HG03571 (cell line): ENCODE measurements around the gene FTO.

Source experiments
- ATAC-seq: cut with Tn5 transposase; IDR thresholded peaks from one replicate; pipeline ENCODE4 v1.9.1; 2021; ENCODE audit not compliant: unreplicated experiment

Gene FTO

GRCh38 chr16:53753431-53753830 lies 49.5 kb downstream of the FTO start:
- no peak for ATAC-seq

- ATAC-seq: no peak
Measured at GRCh38 chr16:53755026-53755910, 51.3 kb downstream of the FTO start.

- ATAC-seq: no peak
Measured at GRCh38 chr16:53756275-53756996, 52.5 kb downstream of the FTO start.

DNA sequence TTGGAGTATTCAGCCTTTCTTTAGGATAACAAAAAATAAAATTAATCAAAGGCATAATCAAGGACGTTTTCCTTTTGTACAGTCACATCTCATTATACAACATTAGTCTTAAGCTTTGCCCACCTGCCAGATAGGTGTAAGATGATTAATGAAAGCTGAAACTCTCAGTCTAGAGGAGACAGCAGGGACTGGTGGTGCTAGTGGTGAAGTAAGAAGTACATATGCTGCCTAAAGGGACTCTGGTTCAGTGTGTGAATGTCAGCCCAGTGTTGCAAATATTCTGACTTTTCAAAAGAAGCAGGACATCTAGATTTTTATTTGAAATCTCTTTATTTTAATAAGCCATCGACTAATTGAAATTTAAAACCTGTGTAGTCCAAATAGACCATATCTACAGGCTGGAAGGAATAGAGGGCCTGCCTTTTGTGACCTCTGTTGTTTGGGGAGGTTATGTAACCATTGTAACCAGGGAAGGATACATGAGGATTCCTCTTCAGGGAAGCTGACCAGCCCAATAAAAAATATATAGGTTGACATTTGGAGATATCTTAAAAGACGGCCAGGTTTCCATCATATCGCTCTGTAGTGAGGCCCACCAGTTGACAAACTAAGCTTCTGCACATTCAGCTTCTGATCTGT lies 54.1 kb downstream of the FTO start:
- ATAC-seq: no peak

DNA sequence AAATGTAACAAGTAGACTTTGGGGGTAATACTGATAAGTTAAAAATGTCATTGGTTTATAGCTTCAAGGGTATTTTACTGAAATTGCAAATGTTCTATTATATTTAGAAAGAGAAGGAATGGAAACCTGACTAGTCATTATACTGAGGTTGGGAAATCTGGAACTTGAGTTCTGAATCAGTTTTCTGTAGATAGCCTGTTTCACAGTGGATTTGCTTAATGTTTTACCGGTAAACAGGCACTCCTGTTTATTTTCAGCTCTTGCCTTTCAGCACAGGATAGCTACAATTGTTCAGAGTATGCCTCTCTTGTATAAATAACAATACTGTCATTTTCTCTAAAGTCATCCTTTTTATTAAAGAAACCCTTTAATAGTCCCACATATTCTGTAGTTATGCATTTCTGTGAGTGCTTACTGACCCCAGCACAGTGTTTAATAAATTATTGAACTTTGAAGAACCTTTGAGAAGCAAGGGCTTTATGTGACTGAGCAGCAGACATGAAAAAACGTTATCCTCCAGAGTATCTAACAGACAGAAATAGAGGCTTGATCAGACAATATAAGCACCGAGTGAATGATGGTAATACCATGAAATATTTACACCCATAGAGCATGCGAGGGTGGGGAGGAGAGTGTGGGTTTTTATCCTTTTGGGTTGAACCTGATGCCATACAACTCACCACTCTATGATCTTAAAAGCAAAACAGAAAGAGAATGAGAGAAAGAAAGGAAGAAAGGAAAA lies 58.2 kb downstream of the FTO start:
- ATAC-seq: no peak

DNA sequence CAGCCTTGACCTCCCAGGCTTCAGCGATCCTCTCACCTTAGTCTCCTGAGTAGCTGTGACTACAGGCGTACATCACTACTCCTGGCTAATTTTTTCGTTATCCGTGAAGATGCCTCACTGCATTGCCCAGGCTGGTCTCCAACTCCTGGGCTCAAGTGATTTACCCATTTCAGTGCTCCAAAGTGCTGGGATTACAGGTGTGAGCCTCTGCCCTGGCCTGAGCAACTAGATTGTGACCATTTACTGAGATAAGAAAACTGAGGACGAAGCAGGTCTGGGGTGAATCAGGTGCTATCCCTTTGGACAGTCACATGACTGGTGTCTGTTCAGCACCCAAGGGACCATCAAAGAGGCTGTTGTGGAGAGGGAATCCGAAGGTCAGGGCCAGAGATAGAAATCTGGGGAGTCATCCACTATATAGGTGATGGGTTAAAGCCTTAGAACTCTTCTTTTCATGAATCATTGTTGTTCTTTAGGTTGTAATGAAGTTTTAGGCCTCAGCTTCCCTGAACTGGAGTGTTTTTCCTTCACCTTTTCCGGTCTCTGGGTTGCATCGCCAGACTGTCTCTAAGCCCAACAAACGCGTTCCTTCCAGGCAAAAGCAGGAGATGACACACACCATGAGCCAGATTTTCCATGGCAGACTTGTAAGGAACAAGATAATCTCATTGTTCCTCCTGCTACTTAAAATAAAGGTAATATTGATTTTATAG lies 62.5 kb downstream of the FTO start:
- no peak for ATAC-seq

- ATAC-seq: no peak
Measured at GRCh38 chr16:53768167-53768566, 64.2 kb downstream of the FTO start.

GRCh38 chr16:53768593-53768992 lies 64.6 kb downstream of the FTO start:
- no peak for ATAC-seq

- no peak for ATAC-seq
Measured at GRCh38 chr16:53769185-53769584, 65.2 kb downstream of the FTO start.

DNA sequence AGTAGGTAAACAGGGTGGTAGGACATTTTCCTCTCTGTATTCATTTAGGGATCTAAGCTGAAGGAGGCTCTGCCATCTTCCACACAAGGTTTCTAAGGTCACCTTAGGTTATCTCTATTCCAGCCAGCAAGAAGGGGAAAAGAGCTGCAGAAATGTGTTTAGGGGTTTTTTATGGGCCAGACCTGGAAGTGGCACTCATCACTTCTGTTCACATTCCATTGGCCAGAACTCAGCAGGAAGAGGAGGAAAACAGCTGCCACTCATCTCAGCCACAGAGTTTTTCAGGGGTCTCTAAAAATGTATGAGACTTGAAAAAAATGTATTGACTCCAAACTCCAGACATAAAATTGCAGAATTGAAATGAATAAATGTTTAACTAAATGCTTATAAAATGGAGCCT lies 65.8 kb downstream of the FTO start:
- no peak for ATAC-seq

DNA sequence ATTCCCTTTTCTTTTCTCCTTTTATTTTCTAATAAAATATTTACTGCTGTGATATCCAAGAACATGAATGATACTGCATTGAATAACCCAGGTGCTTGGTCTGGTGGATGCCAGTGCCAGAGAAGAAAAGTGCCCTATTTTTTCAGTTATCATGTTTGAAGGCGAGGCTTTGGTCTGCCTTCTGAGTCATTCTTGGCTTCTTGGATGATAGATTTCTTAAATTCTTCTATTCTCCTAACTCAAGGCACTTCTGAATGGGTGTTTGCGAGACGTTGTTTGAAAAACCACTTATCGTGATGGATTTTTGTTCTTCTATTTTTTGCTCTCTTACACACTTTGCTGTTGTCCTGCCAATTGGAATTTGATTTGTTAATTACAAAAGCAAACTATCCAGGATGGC lies 66.7 kb downstream of the FTO start:
- ATAC-seq: no peak

- ATAC-seq: no peak
Measured at GRCh38 chr16:53771655-53772497, 67.9 kb downstream of the FTO start.

- no peak for ATAC-seq
Measured at GRCh38 chr16:53773150-53773846, 69.3 kb downstream of the FTO start.

DNA sequence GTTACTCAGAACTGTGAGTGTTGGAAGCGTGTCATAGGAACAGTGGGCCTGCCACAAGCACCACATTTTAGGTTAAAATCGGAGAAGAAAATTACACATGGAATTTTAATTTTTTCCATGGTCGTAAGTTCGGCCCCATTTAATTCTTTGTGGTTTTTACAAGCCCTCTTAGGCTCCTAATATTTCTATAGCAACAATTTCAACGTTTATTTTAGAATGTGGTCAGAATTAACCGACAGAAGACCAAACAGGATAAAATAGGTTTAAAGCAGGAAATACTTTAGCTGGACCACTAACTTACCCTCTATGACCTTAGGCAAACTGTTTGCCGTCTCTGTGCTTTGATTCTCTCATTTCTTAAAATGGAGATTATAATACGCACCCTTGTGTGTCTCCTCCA lies 69.9 kb downstream of the FTO start:
- no peak for ATAC-seq

DNA sequence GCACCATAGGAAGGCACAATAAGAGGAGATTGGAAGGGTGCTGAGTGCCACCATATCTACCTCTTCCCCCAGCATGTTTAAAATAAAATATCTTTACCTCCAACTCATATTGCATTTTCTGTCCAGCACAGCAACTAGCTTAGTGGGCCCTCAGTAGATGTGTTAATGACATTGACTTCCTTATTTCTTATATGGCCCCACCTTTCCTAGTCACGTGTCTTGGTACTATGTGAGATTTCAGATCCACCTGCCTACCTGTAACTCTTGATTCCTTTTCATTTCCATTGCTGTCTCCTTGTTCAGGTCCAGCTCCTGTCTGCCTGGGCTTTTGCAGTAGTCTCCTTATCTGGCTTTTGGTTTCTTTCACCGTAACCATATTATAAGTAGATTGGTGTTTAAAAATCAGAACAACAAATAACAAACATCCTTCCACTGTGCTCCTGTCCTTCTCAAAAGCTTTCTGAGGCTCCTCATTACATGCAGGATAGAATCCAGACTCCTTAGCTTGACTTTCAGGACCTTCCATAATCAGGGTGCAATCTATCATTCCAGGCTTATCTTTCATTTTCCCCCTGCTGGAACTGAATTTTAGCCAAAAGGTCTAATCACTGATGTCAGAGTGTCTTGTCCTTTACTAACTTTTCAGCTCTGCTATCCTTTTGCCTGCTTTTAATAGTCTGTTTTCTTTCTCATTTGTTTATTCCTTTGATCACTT lies 71.3 kb downstream of the FTO start:
- ATAC-seq: no peak

- ATAC-seq: no peak
Measured at GRCh38 chr16:53775821-53776431, 72.0 kb downstream of the FTO start.

GRCh38 chr16:53779186-53779585 lies 75.2 kb downstream of the FTO start:
- no peak for ATAC-seq

DNA sequence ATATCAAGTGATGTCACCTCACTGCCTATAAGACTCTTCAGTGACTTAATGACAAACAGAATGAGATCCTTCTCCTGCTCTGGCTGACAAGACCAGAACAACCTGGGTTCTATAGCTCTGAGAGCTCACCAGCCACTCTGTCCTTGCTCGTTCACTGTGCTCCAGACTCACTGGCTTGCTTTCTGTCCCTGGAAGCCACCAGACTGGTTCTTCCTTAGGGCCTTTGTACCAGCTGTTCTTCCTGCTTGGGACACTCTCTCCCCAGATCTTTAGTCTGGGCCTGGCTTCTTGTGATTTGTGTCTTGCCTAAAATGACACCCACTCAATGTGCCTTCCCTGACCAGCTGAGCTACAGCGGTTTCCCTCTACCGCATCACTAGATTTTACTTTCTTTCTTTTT lies 76.1 kb downstream of the FTO start:
- ATAC-seq: no peak
